Ascending aorta (tissue), 2 donors: Measurements from ENCODE around the gene DOCK3. TPM values are rescaled to one million over a fixed set of nuclear protein-coding genes. Genes with fewer than 3 reads are reported as not detected.
"Not testable (repeated sequence)": the region's sequence is repeated elsewhere in the genome, so short reads cannot be mapped to it uniquely, and the experiment has no call there.

Experiments used
- DNase-seq, 2 donors: peaks; one replicate each; pipeline ENCODE4 v3.0.0-alpha.2; 2019; ENCODE audit warnings: low spot score in 2 of 2
- H3K27ac ChIP-seq, 2 donors: fragments of 200-600 bp; sonication (generic); one replicate each; pipeline ENCODE4 v1.5.1; 2016 to 2017; ENCODE audit warnings: mild to moderate bottlenecking in 1 of 2
- H3K27me3 ChIP-seq: fragments of 200-600 bp; sonication (generic); one replicate; pipeline ENCODE4 v1.5.1; 2017
- H3K36me3 ChIP-seq, 2 donors: fragments of 200-600 bp; sonication (generic); one replicate each; pipeline ENCODE4 v1.5.1; 2016
- H3K4me1 ChIP-seq, 2 donors: fragments of 200-600 bp; sonication (generic); one replicate each; pipeline ENCODE4 v1.5.1; 2016 to 2017; ENCODE audit warnings: mild to moderate bottlenecking in 1 of 2
- H3K4me3 ChIP-seq, 2 donors: fragments of 200-600 bp; sonication (generic); one replicate each; pipeline ENCODE4 v1.5.1; 2016 to 2017; ENCODE audit warnings: mild to moderate bottlenecking in 1 of 2
- H3K9me3 ChIP-seq, 2 donors: fragments of 200-600 bp; sonication (generic); one replicate each; pipeline ENCODE4 v1.5.1; 2016
- CTCF ChIP-seq, 3 experiments: fragments of 200-600 bp in 2 of 3; fragments of 450-650 bp in 1 of 3; sonication (generic) in 2 of 3; IDR thresholded peaks; one replicate each; pipeline ENCODE4 v1.5.1; 2016 to 2019; ENCODE audit warnings: antibody characterized with exemption in 3 of 3, mild to moderate bottlenecking in 1 of 3, moderate library complexity in 1 of 3
- intact Hi-C: fragments of 100-400 bp; cut with DNase I; formaldehyde crosslinking; loops from one replicate; pipeline ENCODE4 v1.15.1; 2023
- total RNA-seq: library from RNA; depleted of rRNA; stranded (reverse); fragments of >200 nt; gene quantifications from one replicate; pipeline ENCODE4 v1.1.0, GENCODE V29; 2016

DOCK3 gene
- total RNA-seq, 1 donor from 2014 or later: 3.9 TPM

- H3K4me3 ChIP-seq: no peak overlapping the region
- no peaks in the 10 kb centered on the region for H3K36me3 ChIP-seq
- H3K27me3 ChIP-seq: no peaks in the 10 kb centered on the region
- no peaks in the 10 kb centered on the region for H3K4me1 ChIP-seq
- no peaks in the 10 kb centered on the region for H3K9me3 ChIP-seq
- no peak for TF ChIP-seq CTCF (IDR thresholded peaks at IDR 0.05)
- no peak for DNase-seq
- intact Hi-C loops: no loop called here
- no peak overlapping the region for H3K27ac ChIP-seq
Observed at GRCh38 chr3:51355891-51356578, 681.3 kb downstream of the DOCK3 start.

- no peak for DNase-seq
- H3K36me3 ChIP-seq: no peaks in the 10 kb centered on the region
- H3K27me3 ChIP-seq: no peaks in the 10 kb centered on the region
- H3K4me3 ChIP-seq: no peak overlapping the region
- intact Hi-C loops: no loop called here
- H3K9me3 ChIP-seq: no peaks in the 10 kb centered on the region
- no peaks in the 10 kb centered on the region for H3K4me1 ChIP-seq
- no peak for TF ChIP-seq CTCF (IDR thresholded peaks at IDR 0.05)
- no peak overlapping the region for H3K27ac ChIP-seq
Observed at GRCh38 chr3:51357856-51358255, 683.1 kb downstream of the DOCK3 start.

GRCh38 chr3:51358981-51359380, 684.3 kb downstream of the DOCK3 start:
- H3K4me1 ChIP-seq: no peaks in the 10 kb centered on the region
- H3K9me3 ChIP-seq: no peaks in the 10 kb centered on the region
- DNase-seq: no peak
- intact Hi-C loops: no loop called here
- H3K36me3 ChIP-seq: no peaks in the 10 kb centered on the region
- no peaks in the 10 kb centered on the region for H3K27me3 ChIP-seq
- H3K27ac ChIP-seq: no peak overlapping the region
- TF ChIP-seq CTCF (IDR thresholded peaks at IDR 0.05): no peak
- H3K4me3 ChIP-seq: no peak overlapping the region

GRCh38 chr3:51360806-51361205, 686.1 kb downstream of the DOCK3 start:
- H3K27ac ChIP-seq: no peak overlapping the region
- H3K4me1 ChIP-seq: no peaks in the 10 kb centered on the region
- TF ChIP-seq CTCF (IDR thresholded peaks at IDR 0.05): no peak
- H3K4me3 ChIP-seq: no peak overlapping the region
- H3K9me3 ChIP-seq: no peaks in the 10 kb centered on the region
- DNase-seq: no peak
- H3K27me3 ChIP-seq: no peaks in the 10 kb centered on the region
- intact Hi-C loops: no loop called here
- no peaks in the 10 kb centered on the region for H3K36me3 ChIP-seq

- H3K27ac ChIP-seq: no peak overlapping the region
- H3K9me3 ChIP-seq: no peaks in the 10 kb centered on the region
- intact Hi-C loops: no loop called here
- DNase-seq: no peak
- no peaks in the 10 kb centered on the region for H3K27me3 ChIP-seq
- H3K4me1 ChIP-seq: no peaks in the 10 kb centered on the region
- H3K4me3 ChIP-seq: no peak overlapping the region
- no peak for TF ChIP-seq CTCF (IDR thresholded peaks at IDR 0.05)
- H3K36me3 ChIP-seq: no peaks in the 10 kb centered on the region
Observed at GRCh38 chr3:51361746-51362145, 687.0 kb downstream of the DOCK3 start.

GRCh38 chr3:51362476-51362875, 687.7 kb downstream of the DOCK3 start:
- H3K4me3 ChIP-seq: no peak overlapping the region
- H3K27me3 ChIP-seq: no peaks in the 10 kb centered on the region
- H3K36me3 ChIP-seq: no peaks in the 10 kb centered on the region
- H3K27ac ChIP-seq: no peak overlapping the region
- intact Hi-C loops: no loop called here
- no peak for TF ChIP-seq CTCF (IDR thresholded peaks at IDR 0.05)
- no peaks in the 10 kb centered on the region for H3K4me1 ChIP-seq
- no peaks in the 10 kb centered on the region for H3K9me3 ChIP-seq
- DNase-seq: no peak

- H3K9me3 ChIP-seq, H3K27me3 ChIP-seq, intact Hi-C loops, H3K4me1 ChIP-seq, DNase-seq, H3K4me3 ChIP-seq, H3K36me3 ChIP-seq, H3K27ac ChIP-seq: not testable (repeated sequence)
Observed at GRCh38 chr3:51368276-51368675, 693.5 kb downstream of the DOCK3 start.
